Spinal cord (tissue), 4 donors: ENCODE results near the gene MYH11. TPM values are rescaled to one million over a fixed set of nuclear protein-coding genes. Genes with fewer than 3 reads are reported as not detected.

Experiments
- polyA plus RNA-seq, 2 donors: library from polyadenylated mRNA; unstranded; fragments of 120-200 nt; gene quantifications; one replicate each; pipeline ENCODE4 v1.2.1, GENCODE V29; 2013; ENCODE audit not compliant: insufficient read length in 2 of 2
- small RNA-seq: library from RNA; depleted of rRNA; stranded (forward); fragments of <200 nt; gene quantifications from one replicate; pipeline ENCODE3, GENCODE V24; 2014; ENCODE audit warnings: low replicate concordance
- total RNA-seq, 2 donors: library from RNA; depleted of rRNA in 1 of 2; stranded (reverse); fragments of 120-200 nt in 1 of 2; fragments of >200 nt in 1 of 2; gene quantifications; one replicate each; pipeline versions ENCODE4 v1.2.3 to v1.2.4, GENCODE V29; 2013 to 2014

The MYH11 gene
- total and polyA plus RNA-seq, 4 donors = 0.93 to 10.6 (median 3.5) TPM

Small RNAs within 50 kb of the gene (small RNA-seq; reads per million reads assigned to genes)
- gene RNU6-213P = not detected

Other genes starting within 250 kb of the MYH11 start
- gene MARF1, start 213.9 kb downstream of the MYH11 start, total RNA-seq = 10 to 100 TPM; 21.8 to 28.6 TPM
- gene MARF1, start 213.9 kb downstream of the MYH11 start, polyA plus RNA-seq = 10 to 100 TPM; 37.8 to 41.8 TPM
- 10 to 100 TPM; 19.4 to 26.7 TPM for gene NDE1, start 206.8 kb downstream of the MYH11 start, total RNA-seq
- gene NDE1, start 206.8 kb downstream of the MYH11 start, polyA plus RNA-seq = 10 to 100 TPM; 33.5 to 36.6 TPM
- gene CEP20, start 31.6 kb upstream of the MYH11 start, total RNA-seq = 10 to 100 TPM; 27.8 to 36.3 TPM
- 10 to 100 TPM; 23.2 to 24.0 TPM for gene CEP20, start 31.6 kb upstream of the MYH11 start, polyA plus RNA-seq
- 10 to 100 TPM in 1 of 2 donors, 1 to 10 TPM in 1; 8.6 to 13.8 TPM for gene ABCC1, start 92.6 kb upstream of the MYH11 start, total RNA-seq
- 10 to 100 TPM; 12.9 to 15.5 TPM for gene ABCC1, start 92.6 kb upstream of the MYH11 start, polyA plus RNA-seq